Rectal smooth muscle tissue (tissue), 1 donor: ENCODE measurements around the gene LRRC59.

Experiments used
- H3K27ac ChIP-seq: one replicate; pipeline ENCODE4 v1.7.0; 2013; ENCODE audit warnings: low read depth, low read length, inconsistent platforms
- H3K27me3 ChIP-seq: one replicate; pipeline ENCODE4 v1.7.0; 2013; ENCODE audit warnings: low read length; ENCODE audit not compliant: control insufficient read depth, insufficient read depth
- H3K36me3 ChIP-seq: one replicate; pipeline ENCODE4 v1.7.0; 2013; ENCODE audit warnings: low read length; ENCODE audit not compliant: control insufficient read depth, insufficient read depth
- H3K4me1 ChIP-seq: one replicate; pipeline ENCODE4 v1.7.0; 2013; ENCODE audit warnings: low read length; ENCODE audit not compliant: control insufficient read depth, insufficient read depth
- H3K4me3 ChIP-seq: one replicate; pipeline ENCODE4 v1.7.0; 2013; ENCODE audit warnings: low read length
- H3K9ac ChIP-seq: one replicate; pipeline ENCODE4 v1.7.0; 2013; ENCODE audit warnings: low read length

Gene LRRC59

GRCh38 chr17:50372758-50373556, 24.4 kb downstream of the LRRC59 start, which contains the start of the genes EME1 and MRPL27:
EME1 (plus strand) TSS chr17:50373229; CDS start chr17:50375209, 1,980 bp downstream.
MRPL27 (minus strand) TSS chr17:50373184; CDS start chr17:50373170, 14 bp downstream.
- H3K27me3 ChIP-seq, result no peaks in the 10 kb centered on the region
- H3K27ac ChIP-seq, result peak within 1 kb of the TSS; percentile 93
- peak within 1 kb of the TSS; percentile 79 for H3K9ac ChIP-seq
- peak within 1 kb of the TSS; percentile 98 for H3K4me3 ChIP-seq
- peaks cover 14% of the 10 kb centered on the region for H3K36me3 ChIP-seq
- peaks cover 5% of the 10 kb centered on the region for H3K4me1 ChIP-seq

- peak overlapping the region; percentile 93 for H3K27ac ChIP-seq
- peaks cover 5% of the 10 kb centered on the region for H3K4me1 ChIP-seq
- H3K27me3 ChIP-seq, result no peaks in the 10 kb centered on the region
- peak overlapping the region; percentile 98 for H3K4me3 ChIP-seq
- H3K36me3 ChIP-seq, result peaks cover 21% of the 10 kb centered on the region
- H3K9ac ChIP-seq, result peak overlapping the region; percentile 79
Measured at GRCh38 chr17:50372222-50372757, 25.0 kb downstream of the LRRC59 start.

DNA sequence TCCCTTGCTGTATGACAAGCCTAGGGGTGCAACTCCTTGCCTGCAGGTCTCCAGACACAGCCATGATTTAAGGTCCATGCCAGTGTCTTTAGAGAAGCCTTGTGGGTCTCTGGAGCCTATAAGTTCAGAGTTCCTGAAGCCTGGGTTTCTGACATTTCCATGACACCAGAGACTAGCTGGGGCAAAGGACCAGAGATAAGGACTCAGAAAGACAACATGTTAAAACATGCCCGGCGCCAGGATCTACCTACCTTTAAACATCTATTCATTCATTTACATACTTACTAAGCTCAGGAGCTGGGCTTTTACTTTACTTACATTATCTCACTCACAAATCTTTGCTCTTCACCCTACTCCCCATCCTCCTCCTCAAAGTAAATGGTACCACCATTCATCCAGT, 25.8 kb downstream of the LRRC59 start:
- H3K4me3 ChIP-seq, result peak overlapping the region; percentile 98
- H3K27ac ChIP-seq, result no peak overlapping the region
- no peaks in the 10 kb centered on the region for H3K27me3 ChIP-seq
- H3K36me3 ChIP-seq, result peaks cover 26% of the 10 kb centered on the region
- no peak overlapping the region for H3K9ac ChIP-seq
- peaks cover 5% of the 10 kb centered on the region for H3K4me1 ChIP-seq

- Histone ChIP-seq H3K27ac (no peak overlapping the region), H3K9ac (no peak overlapping the region), H3K4me3 (no peak overlapping the region), H3K4me1 (peaks cover 5% of the 10 kb centered on the region), H3K36me3 (peaks cover 37% of the 10 kb centered on the region), H3K27me3 (no peaks in the 10 kb centered on the region)
Measured at GRCh38 chr17:50370052-50370451, 27.3 kb downstream of the LRRC59 start.

GRCh38 chr17:50367401-50367800, 29.9 kb downstream of the LRRC59 start:
- Histone ChIP-seq H3K27me3 (no peaks in the 10 kb centered on the region), H3K36me3 (peaks cover 37% of the 10 kb centered on the region), H3K27ac (no peak overlapping the region), H3K4me3 (no peak overlapping the region), H3K9ac (no peak overlapping the region), H3K4me1 (peaks cover 5% of the 10 kb centered on the region)

DNA sequence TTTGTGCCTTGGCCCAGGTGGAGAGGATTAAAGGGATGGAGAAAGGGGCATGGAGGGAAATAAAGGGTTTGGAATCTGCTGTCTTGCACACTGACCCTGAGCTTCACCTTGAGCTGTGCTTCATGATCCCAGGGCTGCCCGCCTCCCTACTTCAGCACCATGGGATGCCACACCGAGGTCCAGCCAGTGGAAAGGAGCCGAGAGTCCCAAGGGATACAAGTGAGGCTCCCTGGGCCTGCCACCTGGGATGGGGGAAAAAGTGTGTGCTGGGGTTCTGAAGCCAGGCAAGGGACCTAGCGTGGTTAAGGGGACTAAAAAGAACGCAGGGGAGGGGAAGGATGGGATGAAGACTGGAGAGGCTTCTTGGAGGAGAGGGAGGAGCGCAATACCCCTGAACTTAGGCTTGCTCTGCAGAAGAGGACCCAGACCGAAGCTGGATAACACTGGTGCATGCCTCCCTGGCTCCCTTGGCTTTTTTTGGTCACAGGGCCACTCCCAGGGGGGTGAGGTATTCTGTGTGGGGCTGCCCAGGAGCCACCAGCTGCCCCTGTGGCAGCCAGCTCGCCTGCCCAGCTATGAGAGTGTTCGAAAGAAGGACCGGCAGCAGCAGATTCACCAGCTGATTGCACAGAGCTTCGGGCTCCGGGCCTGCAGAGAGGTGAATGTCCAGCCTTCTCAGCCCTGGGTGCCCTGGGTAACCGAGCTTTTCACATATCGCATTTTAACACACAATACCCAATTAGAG, 31.5 kb downstream of the LRRC59 start:
- H3K27ac ChIP-seq, result no peak overlapping the region
- no peaks in the 10 kb centered on the region for H3K27me3 ChIP-seq
- no peak overlapping the region for H3K4me3 ChIP-seq
- H3K4me1 ChIP-seq, result peaks cover 2% of the 10 kb centered on the region
- no peak overlapping the region for H3K9ac ChIP-seq
- H3K36me3 ChIP-seq, result peaks cover 37% of the 10 kb centered on the region

DNA sequence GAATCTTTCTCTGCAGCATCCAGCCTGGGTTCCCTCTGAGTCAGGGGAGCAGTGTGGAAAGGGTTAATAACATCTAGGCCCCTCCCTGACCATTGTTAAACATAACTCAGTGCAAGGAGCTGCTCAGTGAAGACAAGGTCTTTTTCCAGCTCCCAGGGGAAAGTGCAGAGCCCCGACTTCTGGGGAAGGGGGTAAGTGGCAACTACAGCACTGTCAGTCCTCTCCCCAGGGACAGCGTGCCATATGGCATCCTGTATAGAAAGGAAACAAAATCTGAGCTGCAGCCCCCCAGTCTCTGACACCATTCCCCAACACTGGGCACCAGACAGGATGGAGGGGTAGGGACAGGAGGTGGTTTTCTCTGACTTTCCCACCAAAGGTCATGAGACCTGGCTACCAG, 32.2 kb downstream of the LRRC59 start:
- no peak overlapping the region for H3K27ac ChIP-seq
- no peaks in the 10 kb centered on the region for H3K27me3 ChIP-seq
- peaks cover 2% of the 10 kb centered on the region for H3K4me1 ChIP-seq
- no peak overlapping the region for H3K9ac ChIP-seq
- peaks cover 33% of the 10 kb centered on the region for H3K36me3 ChIP-seq
- H3K4me3 ChIP-seq, result no peak overlapping the region

DNA sequence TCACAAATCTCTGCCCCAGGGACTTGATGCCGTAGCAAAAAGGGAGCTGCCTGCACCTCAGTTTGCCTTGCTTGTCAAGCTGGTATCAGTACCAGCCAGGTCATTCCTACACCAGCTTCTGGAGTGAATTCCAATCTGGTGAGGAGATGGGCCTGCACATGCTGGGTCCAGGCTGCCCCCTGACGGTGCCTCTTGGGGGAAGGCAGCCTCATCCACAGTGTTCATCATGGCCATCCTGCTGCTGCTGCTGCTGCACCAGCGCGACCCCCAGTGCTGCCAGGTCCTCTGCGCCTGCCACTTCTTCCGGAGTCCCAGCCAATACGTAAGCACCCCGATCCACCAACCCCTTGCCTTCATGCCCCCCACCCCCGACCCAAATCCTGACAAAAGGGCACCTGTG, 32.6 kb downstream of the LRRC59 start:
- peaks cover 29% of the 10 kb centered on the region for H3K36me3 ChIP-seq
- no peak overlapping the region for H3K9ac ChIP-seq

DNA sequence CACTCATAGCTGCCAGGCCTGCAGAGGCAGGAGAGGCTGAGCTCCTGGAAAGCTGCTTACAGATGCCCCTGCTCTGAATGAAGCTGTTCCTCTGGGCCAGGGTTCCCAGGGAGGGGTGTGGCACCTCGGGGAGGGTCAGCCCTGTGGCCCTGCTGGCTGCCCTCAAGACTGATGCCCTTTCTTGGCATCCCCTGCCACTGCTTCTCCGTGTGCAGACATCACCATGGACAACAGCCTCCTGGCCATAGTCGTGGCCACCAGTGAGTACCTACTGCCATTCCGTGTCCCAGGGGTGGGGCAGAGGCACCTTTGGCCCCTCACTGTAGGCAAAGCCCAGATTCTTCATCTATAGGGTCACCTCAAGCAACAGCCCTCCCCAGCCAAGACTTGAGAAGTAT, 33.3 kb downstream of the LRRC59 start:
- Histone ChIP-seq H3K36me3 (peaks cover 32% of the 10 kb centered on the region), H3K27ac (no peak overlapping the region), H3K4me3 (no peak overlapping the region)

More for the DNA sequence above, 32.6 kb downstream of the LRRC59 start:
- Histone ChIP-seq H3K4me3 (no peak overlapping the region), H3K27me3 (no peaks in the 10 kb centered on the region), H3K4me1 (peaks cover 2% of the 10 kb centered on the region), H3K27ac (no peak overlapping the region)

GRCh38 chr17:50363217-50364060, 33.9 kb downstream of the LRRC59 start:
- no peak overlapping the region for H3K4me3 ChIP-seq
- peaks cover 2% of the 10 kb centered on the region for H3K4me1 ChIP-seq
- H3K27ac ChIP-seq, result no peak overlapping the region
- H3K36me3 ChIP-seq, result peaks cover 35% of the 10 kb centered on the region
- no peaks in the 10 kb centered on the region for H3K27me3 ChIP-seq
- no peak overlapping the region for H3K9ac ChIP-seq

More for the DNA sequence above, 33.3 kb downstream of the LRRC59 start:
- Histone ChIP-seq H3K27me3 (no peaks in the 10 kb centered on the region), H3K9ac (no peak overlapping the region), H3K4me1 (peaks cover 2% of the 10 kb centered on the region)

GRCh38 chr17:50362661-50363060, 34.7 kb downstream of the LRRC59 start:
- no peak overlapping the region for H3K4me3 ChIP-seq
- no peak overlapping the region for H3K9ac ChIP-seq
- H3K4me1 ChIP-seq, result peaks cover 2% of the 10 kb centered on the region
- no peak overlapping the region for H3K27ac ChIP-seq
- H3K36me3 ChIP-seq, result peaks cover 28% of the 10 kb centered on the region
- H3K27me3 ChIP-seq, result no peaks in the 10 kb centered on the region
